AG10803 (cell line): ENCODE measurements around the gene EXOC4.

Experiments
- DNase-seq: peaks from one replicate; pipeline ENCODE4 v3.0.0; 2010; ENCODE audit warnings: low read depth
- H3K4me3 ChIP-seq: 2 replicates; pipeline ENCODE4 v1.5.1; 2011; ENCODE audit warnings: mild to moderate bottlenecking, low read length, control low read depth
- TF ChIP-seq, protein P1 (sequence below): conservative IDR thresholded peaks from 2 replicates; pipeline ENCODE4 v1.5.1; 2011; ENCODE audit warnings: mild to moderate bottlenecking, low read length, control low read depth, inconsistent platforms

The EXOC4 gene

DNA sequence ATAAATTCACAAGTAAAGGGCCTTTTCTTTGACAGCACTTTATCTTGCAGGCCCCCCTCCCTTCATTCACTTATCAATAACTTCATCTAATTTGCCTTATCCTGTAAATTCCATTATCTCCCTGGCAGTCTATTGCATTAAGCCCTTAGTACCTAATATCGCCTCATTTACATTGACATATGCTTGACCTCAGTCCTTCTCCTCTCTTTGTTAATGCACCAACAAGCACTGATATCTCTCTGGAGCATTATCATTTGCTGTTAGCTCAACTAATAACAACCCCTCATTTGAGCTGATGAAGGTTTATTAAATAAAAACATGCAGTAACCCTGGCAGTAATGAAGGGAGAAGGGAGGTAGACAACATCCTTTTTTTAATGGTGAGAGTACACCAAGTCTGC lies 46.8 kb downstream of the EXOC4 start:
- no peak overlapping the region for H3K4me3 ChIP-seq
- no peak for DNase-seq
- TF ChIP-seq, protein P1, sequence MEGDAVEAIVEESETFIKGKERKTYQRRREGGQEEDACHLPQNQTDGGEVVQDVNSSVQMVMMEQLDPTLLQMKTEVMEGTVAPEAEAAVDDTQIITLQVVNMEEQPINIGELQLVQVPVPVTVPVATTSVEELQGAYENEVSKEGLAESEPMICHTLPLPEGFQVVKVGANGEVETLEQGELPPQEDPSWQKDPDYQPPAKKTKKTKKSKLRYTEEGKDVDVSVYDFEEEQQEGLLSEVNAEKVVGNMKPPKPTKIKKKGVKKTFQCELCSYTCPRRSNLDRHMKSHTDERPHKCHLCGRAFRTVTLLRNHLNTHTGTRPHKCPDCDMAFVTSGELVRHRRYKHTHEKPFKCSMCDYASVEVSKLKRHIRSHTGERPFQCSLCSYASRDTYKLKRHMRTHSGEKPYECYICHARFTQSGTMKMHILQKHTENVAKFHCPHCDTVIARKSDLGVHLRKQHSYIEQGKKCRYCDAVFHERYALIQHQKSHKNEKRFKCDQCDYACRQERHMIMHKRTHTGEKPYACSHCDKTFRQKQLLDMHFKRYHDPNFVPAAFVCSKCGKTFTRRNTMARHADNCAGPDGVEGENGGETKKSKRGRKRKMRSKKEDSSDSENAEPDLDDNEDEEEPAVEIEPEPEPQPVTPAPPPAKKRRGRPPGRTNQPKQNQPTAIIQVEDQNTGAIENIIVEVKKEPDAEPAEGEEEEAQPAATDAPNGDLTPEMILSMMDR: no peak

DNA sequence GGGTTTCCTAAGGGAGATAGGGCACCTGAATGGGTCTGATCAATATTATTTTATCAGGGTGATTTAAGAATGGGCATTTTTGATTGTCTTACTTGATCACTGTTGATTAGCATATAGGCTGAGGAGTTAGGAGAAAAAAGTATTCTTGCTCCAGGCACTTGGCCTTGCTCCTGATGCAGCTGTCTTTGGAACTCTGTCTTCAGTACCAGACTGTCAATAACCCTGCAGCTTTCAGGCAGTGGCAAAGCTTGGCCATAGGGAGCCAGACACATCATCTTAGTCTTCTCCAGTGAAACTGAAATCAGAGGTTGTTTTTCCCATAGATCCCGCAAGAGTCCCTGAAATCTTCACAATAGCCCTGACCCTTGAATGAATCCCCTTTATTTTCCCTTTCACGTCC lies 47.2 kb downstream of the EXOC4 start:
- TF ChIP-seq, protein P1: no peak
- no peak overlapping the region for H3K4me3 ChIP-seq
- no peak for DNase-seq

DNA sequence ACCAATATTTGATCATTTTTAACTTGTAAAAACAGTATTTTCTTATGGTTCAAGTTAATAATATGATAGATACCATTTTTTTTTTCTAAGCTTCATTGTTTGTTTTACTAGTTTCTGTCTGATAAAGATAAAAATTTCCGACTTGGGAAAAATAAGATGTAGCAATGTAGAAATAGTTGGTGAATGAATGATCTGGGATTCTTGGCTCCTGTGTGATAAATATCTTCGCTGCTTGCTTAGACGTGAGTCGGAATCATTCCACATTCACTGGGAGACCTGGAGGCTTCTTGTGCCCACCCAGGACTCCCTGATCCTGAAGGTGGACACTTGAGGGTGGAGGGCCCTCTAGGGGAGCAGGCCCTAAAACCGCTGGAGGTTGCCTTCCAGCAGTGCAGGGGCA lies 47.9 kb downstream of the EXOC4 start:
- H3K4me3 ChIP-seq: no peak overlapping the region
- TF ChIP-seq, protein P1: no peak
- no peak for DNase-seq

DNA sequence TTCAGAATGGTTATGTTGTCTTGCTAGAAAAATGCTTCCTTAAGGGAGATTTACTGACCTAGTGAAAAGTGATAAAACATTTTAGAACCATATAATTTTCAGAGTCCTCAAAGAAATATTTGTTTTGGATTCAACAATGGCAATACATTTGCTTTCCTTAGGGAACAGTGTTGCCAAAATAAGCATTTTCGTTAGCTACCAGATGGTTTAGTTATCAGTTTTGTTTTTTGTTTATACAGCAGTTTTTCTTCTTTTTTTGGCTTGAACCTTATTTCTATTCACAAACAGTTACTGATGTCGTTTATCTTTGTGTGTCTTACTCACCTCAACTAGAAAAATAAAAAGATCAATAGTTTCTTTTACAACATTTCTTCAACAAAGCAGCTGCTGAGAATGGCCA lies 48.6 kb downstream of the EXOC4 start:
- no peak overlapping the region for H3K4me3 ChIP-seq
- TF ChIP-seq, protein P1: no peak

DNA sequence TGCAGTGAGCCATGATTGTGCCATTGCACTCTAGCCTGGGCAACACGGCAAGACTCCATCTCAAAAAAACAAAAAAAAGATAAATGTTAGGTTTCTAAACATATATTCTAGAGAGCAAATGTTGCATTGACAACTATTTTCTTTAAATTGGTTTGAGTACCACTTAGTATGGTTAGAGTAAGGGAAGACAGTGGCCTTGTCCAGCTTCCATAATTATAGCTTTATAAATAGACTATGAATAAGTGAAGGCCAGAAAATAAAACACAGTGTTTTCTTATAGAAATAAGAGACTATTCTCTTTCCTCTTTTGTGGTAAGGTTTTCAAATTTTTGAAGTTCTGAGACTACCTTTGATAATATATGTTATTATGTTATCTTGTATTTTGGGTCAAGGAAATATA lies 50.5 kb downstream of the EXOC4 start:
- no peak overlapping the region for H3K4me3 ChIP-seq
- TF ChIP-seq, protein P1: no peak
- DNase-seq: no peak

More for the DNA sequence above, 48.6 kb downstream of the EXOC4 start:
- DNase-seq: no peak

DNA sequence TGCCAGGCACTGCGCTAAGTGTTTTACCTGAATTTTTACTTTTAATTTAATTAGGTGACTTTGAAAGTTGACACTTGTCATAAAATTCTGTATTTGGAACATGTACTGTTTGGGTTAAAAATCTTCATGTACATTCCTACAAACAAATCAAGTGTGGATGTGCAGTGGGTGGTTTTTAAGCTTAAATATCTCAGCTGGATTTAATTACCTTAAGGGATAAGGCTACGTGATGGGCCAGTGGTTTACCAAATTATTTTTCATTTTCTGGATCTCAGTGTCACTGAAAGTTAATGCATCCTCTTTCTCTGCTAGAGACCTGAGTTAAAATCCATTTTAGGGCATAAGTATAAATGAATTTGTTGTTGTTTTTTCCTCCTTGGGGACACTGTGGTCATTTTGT lies 51.1 kb downstream of the EXOC4 start:
- H3K4me3 ChIP-seq: no peak overlapping the region
- peak; percentile 23 for DNase-seq
- TF ChIP-seq, protein P1: no peak

DNA sequence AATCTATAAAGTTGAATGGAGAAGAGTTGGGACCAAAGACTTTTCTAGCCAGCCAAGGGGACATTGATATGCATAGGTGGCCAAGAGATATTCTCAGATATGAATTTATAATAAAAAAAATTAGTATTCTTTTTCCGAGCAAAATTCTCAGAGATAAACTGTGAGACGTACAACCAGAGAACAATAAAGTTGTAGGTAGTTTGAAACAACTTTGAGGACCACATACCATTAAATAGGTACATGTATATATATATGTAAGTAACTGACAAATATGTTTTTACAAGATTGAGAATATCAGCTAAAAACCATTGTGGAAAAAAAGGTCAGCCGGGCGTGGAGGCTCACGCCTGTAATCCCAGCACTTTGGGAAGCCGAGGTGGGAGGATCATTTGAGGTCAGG lies 56.5 kb downstream of the EXOC4 start:
- TF ChIP-seq, protein P1: no peak
- no peak for DNase-seq
- H3K4me3 ChIP-seq: no peak overlapping the region
